K562 (cell line): ENCODE results near the gene WDR91. TPM values are rescaled to one million over a fixed set of nuclear protein-coding genes. Genes with fewer than 3 reads are reported as not detected.

ENCODE experiments used
- ARID2 ChIP-seq: fragments of 450-650 bp; IDR thresholded peaks from 2 replicates; pipeline ENCODE4 v1.6.1; 2017; ENCODE audit warnings: antibody characterized with exemption, mild to moderate bottlenecking
- DPF2 ChIP-seq: fragments of 450-650 bp; IDR thresholded peaks from 2 replicates; pipeline ENCODE4 v1.6.1; 2016
- ESRRA ChIP-seq: fragments of 450-650 bp; IDR thresholded peaks from 2 replicates; pipeline ENCODE4 v1.6.1; 2014; ENCODE audit warnings: low read depth, mild to moderate bottlenecking, moderate library complexity, borderline replicate concordance
- FOSL1 ChIP-seq: fragments of 200-800 bp; sonication (Bioruptor generic); conservative IDR thresholded peaks from 2 replicates; pipeline ENCODE4 v1.6.1; 2016; ENCODE audit warnings: missing genetic modification characterization, missing compliant biosample characterization
- GTF2F1 ChIP-seq: IDR thresholded peaks from 2 replicates; pipeline ENCODE4 v1.6.1; 2011; ENCODE audit warnings: low read depth, low read length, improper control_type of control experiment
- HDAC8 ChIP-seq: fragments of 450-650 bp; IDR thresholded peaks from 2 replicates; pipeline ENCODE4 v1.6.1; 2016; ENCODE audit warnings: mild to moderate bottlenecking, missing genetic modification characterization, moderate library complexity, missing compliant biosample characterization
- HSF4 ChIP-seq: fragments of 250-450 bp; sonication (Bioruptor Pico); IDR thresholded peaks from 2 replicates; pipeline ENCODE4 v2.1.2; 2022; ENCODE audit warnings: mild to moderate bottlenecking, moderate library complexity, borderline replicate concordance
- MAX ChIP-seq: sonication (generic); formaldehyde crosslinking; IDR thresholded peaks from 2 replicates; pipeline ENCODE4 v1.9.0; 2022; ENCODE audit warnings: mild to moderate bottlenecking, missing genetic modification reagents
- NCOR1 ChIP-seq: fragments of 450-650 bp; IDR thresholded peaks from 2 replicates; pipeline ENCODE4 v1.6.1; 2016; ENCODE audit warnings: mild to moderate bottlenecking, moderate library complexity
- NFATC3 ChIP-seq: fragments of 450-650 bp; IDR thresholded peaks from 2 replicates; pipeline ENCODE4 v1.6.1; 2017; ENCODE audit warnings: mild to moderate bottlenecking
- NKRF ChIP-seq: fragments of 450-650 bp; IDR thresholded peaks from 2 replicates; pipeline ENCODE4 v1.6.1; 2016; ENCODE audit warnings: borderline replicate concordance
- NR0B1 ChIP-seq: fragments of 450-650 bp; IDR thresholded peaks from one replicate; pipeline ENCODE4 v1.6.1; 2018; ENCODE audit warnings: mild to moderate bottlenecking, moderate library complexity; ENCODE audit not compliant: partially characterized antibody
- RBM15 ChIP-seq: fragments of 200-400 bp; formaldehyde crosslinking; IDR thresholded peaks from 2 replicates; pipeline ENCODE4 v1.6.1; 2018; ENCODE audit warnings: mild to moderate bottlenecking, low read length, moderate library complexity; ENCODE audit not compliant: insufficient read depth
- SETDB1 ChIP-seq: IDR thresholded peaks from one replicate; pipeline ENCODE4 v1.6.1; 2012; ENCODE audit warnings: low read length, control low read depth, inconsistent platforms
- SLC30A9 ChIP-seq: fragments of 250-450 bp; sonication (Bioruptor Pico); IDR thresholded peaks from 2 replicates; pipeline ENCODE4 v1.8.0; 2022; ENCODE audit warnings: mild to moderate bottlenecking, moderate library complexity
- YBX1 ChIP-seq: fragments of 450-650 bp; IDR thresholded peaks from 2 replicates; pipeline ENCODE4 v1.7.1; 2016; ENCODE audit warnings: mild to moderate bottlenecking
- ZBED1 ChIP-seq: IDR thresholded peaks from 2 replicates; pipeline ENCODE4 v1.6.1; 2014
- ZFP1 ChIP-seq: fragments of 450-650 bp; formaldehyde crosslinking; IDR thresholded peaks from 2 replicates; pipeline ENCODE4 v1.4.0; 2020; ENCODE audit warnings: mild to moderate bottlenecking, mixed read lengths
- ZNF280B ChIP-seq: fragments of 250-450 bp; sonication (Bioruptor Pico); IDR thresholded peaks from 2 replicates; pipeline ENCODE4 v1.5.1; 2021; ENCODE audit warnings: mild to moderate bottlenecking
- ZNF395 ChIP-seq: fragments of 200-800 bp; sonication (Bioruptor generic); IDR thresholded peaks from 2 replicates; pipeline ENCODE4 v1.6.1; 2017; ENCODE audit warnings: missing genetic modification characterization, missing compliant biosample characterization
- ZNF507 ChIP-seq: conservative IDR thresholded peaks from 2 replicates; pipeline ENCODE4 v1.6.1; 2017; ENCODE audit warnings: missing genetic modification characterization, missing compliant biosample characterization
- ZNF586 ChIP-seq: fragments of 450-650 bp; formaldehyde crosslinking; conservative IDR thresholded peaks from 2 replicates; pipeline ENCODE4 v1.4.0; 2020; ENCODE audit warnings: mild to moderate bottlenecking, moderate library complexity
- ZNF76 ChIP-seq: fragments of 250-450 bp; sonication (Bioruptor Pico); IDR thresholded peaks from 2 replicates; pipeline ENCODE4 v1.4.0; 2020; ENCODE audit warnings: mild to moderate bottlenecking, moderate library complexity, borderline replicate concordance
- polyA plus RNA-seq, 8 experiments: library from polyadenylated mRNA; depleted of rRNA in 4 of 8; stranded (reverse) in 5 of 8; unstranded in 3 of 8; fragments of >200 nt; fragmentation: Nextera tagmentation in 2 of 8; fragmentation: Illumina TruSeq in 1 of 8; extraction: Ambion mirVana in 2 of 8; extraction: Trizol in 1 of 8; gene quantifications; 2 replicates each; pipeline versions ENCODE4 v1.2.1 to v1.2.3, GENCODE V29; 2011 to 2014; ENCODE audit warnings: inconsistent platforms in 1 of 8, missing spikeins in 1 of 8
- total RNA-seq, 7 experiments: library from RNA; depleted of rRNA in 6 of 7; stranded (reverse); fragments of >200 nt in 6 of 7; fragmentation: Illumina TruSeq in 2 of 7; extraction: Trizol in 2 of 7; gene quantifications; 2 replicates each; pipeline versions ENCODE4 v1.2.1 to v1.2.3, GENCODE V29; 2011 to 2021; ENCODE audit warnings: low replicate concordance in 1 of 7

Gene WDR91
- total and polyA plus RNA-seq, 9 of the 15 experiments (the other 6 are each of a cell fraction or from before 2014, with no cell fraction given) = 1.9 to 18.2 (median 9.8) TPM

GRCh38 chr7:135170274-135170997, 40.9 kb downstream of the WDR91 start, which contains the start of gene CYREN (continued):
- TF ChIP-seq NKRF = peak; percentile 69; the same call in 1 of the 2 replicates
- no peak for TF ChIP-seq NFATC3
- peak; percentile 80 for TF ChIP-seq ESRRA
- TF ChIP-seq HSF4 (CRISPR knock-in tag) = no peak
- 0 out of 2 replicates have a peak, but pooled peaks have one; percentile 6 for TF ChIP-seq ARID2
- TF ChIP-seq NCOR1 = 0 out of 2 replicates have a peak, but pooled peaks have one; percentile 45
- TF ChIP-seq MAX = peak; percentile 89
- peak; percentile 48; the same call in 1 of the 2 replicates for TF ChIP-seq ZFP1
- TF ChIP-seq RBM15 = peak; percentile 61; the same call in 1 of the 2 replicates
- no peak for TF ChIP-seq ZNF507
- TF ChIP-seq YBX1 = no peak
- TF ChIP-seq SLC30A9 (CRISPR knock-in tag) = no peak
- TF ChIP-seq ZNF76 = no peak; the same call in 1 of the 2 replicates
- TF ChIP-seq ZNF395 (CRISPR knock-in tag) = peak; percentile 93
- peak; percentile 76 for TF ChIP-seq ZBED1
- TF ChIP-seq ZNF280B (CRISPR knock-in tag) = no peak
- TF ChIP-seq ZNF586 (CRISPR knock-in tag) = 0 out of 2 replicates have a peak, but pooled peaks have one; percentile 26
- no peak; the same call in none of the 2 replicates for TF ChIP-seq HDAC8
- TF ChIP-seq DPF2 = peak; percentile 53; the same call in 1 of the 2 replicates
- TF ChIP-seq NR0B1 = no peak
- TF ChIP-seq SETDB1 = peak; percentile 19
- peak; percentile 47; the same call in 1 of the 2 replicates for TF ChIP-seq GTF2F1
- TF ChIP-seq FOSL1 = no peak
